Measurements from ENCODE around the gene CCDC127. TPM values are rescaled to one million over a fixed set of nuclear protein-coding genes. Genes with fewer than 3 reads are reported as not detected.
"Not testable (repeated sequence)": the region's sequence is repeated elsewhere in the genome, so short reads cannot be mapped to it uniquely, and the experiment has no call there.

CCDC127 gene
- total and polyA plus RNA-seq, 9 donors = 2.5 to 9.9 (median 6.0) TPM

DNA sequence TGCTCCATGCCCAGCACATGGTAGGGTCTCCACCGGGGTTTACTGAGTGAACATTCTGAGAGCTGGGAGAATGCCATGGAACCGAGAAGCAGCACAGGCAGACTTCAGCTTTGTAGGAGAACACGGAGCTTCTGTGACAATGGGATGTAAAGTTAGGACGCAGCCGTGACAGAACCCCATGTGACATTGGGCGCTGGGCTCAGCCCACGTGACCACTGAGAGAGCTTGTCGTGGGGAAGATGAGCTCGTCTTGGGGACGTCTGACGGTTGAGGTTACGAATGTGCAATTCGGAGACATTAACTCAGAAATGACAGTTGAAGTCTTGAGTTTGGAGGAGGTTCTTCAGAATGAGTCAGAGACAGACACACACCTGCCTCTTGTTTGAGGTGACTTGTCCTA lies 13.7 kb upstream of the CCDC127 start:
- 83 to 91% (median 91%) methylated on average over 13 of the region's 13 CpGs for WGBS, 3 donors
- no peaks in the 10 kb centered on the region for H3K36me3 ChIP-seq

DNA sequence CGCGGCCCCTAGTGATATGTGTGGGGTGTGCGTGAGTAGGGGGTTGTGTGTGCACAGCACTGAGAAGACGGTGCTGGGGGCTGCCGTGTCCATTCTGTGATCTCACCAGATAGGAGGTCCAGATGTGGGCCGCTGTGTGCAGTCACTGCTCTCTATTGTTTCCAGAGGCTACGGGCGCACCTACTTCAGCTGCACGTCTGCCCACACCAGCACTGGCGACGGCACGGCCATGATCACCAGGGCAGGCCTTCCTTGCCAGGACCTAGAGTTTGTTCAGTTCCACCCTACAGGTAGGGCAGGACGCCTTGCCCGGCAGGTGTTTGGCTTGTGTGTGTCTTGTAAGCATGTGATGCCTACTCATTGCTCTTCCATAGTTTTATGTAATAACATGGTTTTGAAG lies 12.8 kb upstream of the CCDC127 start:
- Histone ChIP-seq H3K9me3 (no peaks in the 10 kb centered on the region), H3K4me1 (ENCODE audit: insufficient read depth) (no peaks in the 10 kb centered on the region), H3K27ac (no peak overlapping the region), H3K36me3 (no peaks in the 10 kb centered on the region), H3K27me3 (no peaks in the 10 kb centered on the region), H3K4me3 (no peak overlapping the region)
- 92 to 95% (median 94%) methylated on average over 14 of the region's 14 CpGs for WGBS, 3 donors
- intact Hi-C loops (cut with DNase I) = no loop called here
- TF ChIP-seq EP300 (IDR thresholded peaks at IDR 0.05) = no peak
- TF ChIP-seq, protein P1, sequence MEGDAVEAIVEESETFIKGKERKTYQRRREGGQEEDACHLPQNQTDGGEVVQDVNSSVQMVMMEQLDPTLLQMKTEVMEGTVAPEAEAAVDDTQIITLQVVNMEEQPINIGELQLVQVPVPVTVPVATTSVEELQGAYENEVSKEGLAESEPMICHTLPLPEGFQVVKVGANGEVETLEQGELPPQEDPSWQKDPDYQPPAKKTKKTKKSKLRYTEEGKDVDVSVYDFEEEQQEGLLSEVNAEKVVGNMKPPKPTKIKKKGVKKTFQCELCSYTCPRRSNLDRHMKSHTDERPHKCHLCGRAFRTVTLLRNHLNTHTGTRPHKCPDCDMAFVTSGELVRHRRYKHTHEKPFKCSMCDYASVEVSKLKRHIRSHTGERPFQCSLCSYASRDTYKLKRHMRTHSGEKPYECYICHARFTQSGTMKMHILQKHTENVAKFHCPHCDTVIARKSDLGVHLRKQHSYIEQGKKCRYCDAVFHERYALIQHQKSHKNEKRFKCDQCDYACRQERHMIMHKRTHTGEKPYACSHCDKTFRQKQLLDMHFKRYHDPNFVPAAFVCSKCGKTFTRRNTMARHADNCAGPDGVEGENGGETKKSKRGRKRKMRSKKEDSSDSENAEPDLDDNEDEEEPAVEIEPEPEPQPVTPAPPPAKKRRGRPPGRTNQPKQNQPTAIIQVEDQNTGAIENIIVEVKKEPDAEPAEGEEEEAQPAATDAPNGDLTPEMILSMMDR (IDR thresholded peaks at IDR 0.05) = no peak
- TF ChIP-seq POLR2A (IDR thresholded peaks at IDR 0.05) = no peak
- no peak for DNase-seq

More for the DNA sequence above, 13.7 kb upstream of the CCDC127 start:
- intact Hi-C loops (cut with DNase I) = no loop called here
- Histone ChIP-seq H3K9me3 (no peaks in the 10 kb centered on the region), H3K27ac (no peak overlapping the region), H3K4me1 (ENCODE audit: insufficient read depth) (no peaks in the 10 kb centered on the region), H3K4me3 (no peak overlapping the region), H3K27me3 (no peaks in the 10 kb centered on the region)
- no peak for DNase-seq
- TF ChIP-seq, protein P1 (IDR thresholded peaks at IDR 0.05) = no peak
- TF ChIP-seq POLR2A (IDR thresholded peaks at IDR 0.05) (no peak), EP300 (IDR thresholded peaks at IDR 0.05) (no peak)

DNA sequence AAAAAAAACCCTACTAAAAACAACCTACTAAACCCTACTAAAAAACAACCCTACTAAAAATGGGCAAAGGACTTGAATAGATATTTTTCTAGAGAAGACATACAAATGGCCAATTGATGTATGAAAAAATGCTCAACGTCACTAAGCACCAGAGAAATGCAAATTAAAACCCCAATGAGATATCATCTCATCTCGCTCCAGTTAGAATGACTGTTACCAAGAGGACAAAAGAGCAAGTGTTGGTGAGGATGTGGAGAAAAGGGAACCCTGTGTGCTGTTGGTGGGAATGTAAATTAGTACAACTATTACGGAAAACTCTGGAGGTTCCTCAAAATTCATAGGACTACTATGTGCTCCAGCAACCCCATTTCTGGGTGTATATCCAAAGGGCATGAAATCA lies 10.9 kb upstream of the CCDC127 start:
- H3K4me3 ChIP-seq = no peak overlapping the region
- DNase-seq = no peak
- H3K27ac ChIP-seq = no peak overlapping the region
- no peaks in the 10 kb centered on the region for H3K27me3 ChIP-seq
- WGBS, 3 donors = 65 to 93% (median 91%) methylated on average over 3 of the region's 3 CpGs
- no peaks in the 10 kb centered on the region for H3K4me1 ChIP-seq (ENCODE audit: insufficient read depth)
- TF ChIP-seq EP300 (IDR thresholded peaks at IDR 0.05) = no peak
- TF ChIP-seq, protein P1 (IDR thresholded peaks at IDR 0.05) = no peak
- no peak for TF ChIP-seq POLR2A (IDR thresholded peaks at IDR 0.05)
- intact Hi-C loops (cut with DNase I) = no loop called here
- H3K9me3 ChIP-seq = no peaks in the 10 kb centered on the region
- no peaks in the 10 kb centered on the region for H3K36me3 ChIP-seq

DNA sequence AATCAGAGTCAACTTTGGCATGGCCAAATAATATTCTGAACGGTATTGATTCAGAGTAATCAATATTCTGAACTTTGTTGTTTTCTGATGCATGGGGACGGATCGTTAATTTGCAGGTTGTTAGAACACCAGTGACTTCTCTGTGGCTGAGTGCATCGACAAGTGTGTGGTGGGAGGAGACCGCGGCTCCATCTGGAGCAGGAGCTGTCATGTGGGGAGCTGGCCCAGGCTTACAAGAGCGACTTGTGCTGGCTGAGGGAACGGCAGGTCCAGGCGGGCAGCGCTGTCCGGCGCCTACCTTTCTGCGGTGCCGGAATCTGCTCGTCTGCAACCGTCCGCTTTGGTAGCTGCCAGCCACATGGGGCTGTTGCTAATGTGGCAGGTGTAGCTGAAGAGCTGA lies 9.4 kb upstream of the CCDC127 start:
- H3K27me3 ChIP-seq; H3K4me3 ChIP-seq; H3K4me1 ChIP-seq (ENCODE audit: insufficient read depth); DNase-seq; H3K27ac ChIP-seq; H3K9me3 ChIP-seq; intact Hi-C loops (cut with DNase I); H3K36me3 ChIP-seq: not testable (repeated sequence)
- 89 to 97% (median 95%) methylated on average over 14 to 17 of the region's 17 CpGs for WGBS, 3 donors

DNA sequence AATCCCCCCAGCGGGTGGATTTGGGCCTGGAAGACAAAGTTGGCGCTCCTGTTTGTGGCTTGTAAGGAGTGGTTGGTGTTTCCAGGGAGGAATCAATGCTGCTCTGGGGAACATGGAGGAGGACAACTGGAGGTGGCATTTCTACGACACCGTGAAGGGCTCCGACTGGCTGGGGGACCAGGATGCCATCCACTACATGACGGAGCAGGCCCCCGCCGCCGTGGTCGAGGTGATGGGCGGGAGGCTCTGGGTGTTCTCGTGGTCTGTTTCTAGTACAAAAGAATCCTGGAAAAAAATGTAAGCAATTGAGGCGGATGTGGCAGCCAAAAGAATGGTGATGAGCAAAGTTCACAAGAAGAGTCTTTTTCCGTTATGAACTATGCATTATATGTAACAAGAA lies 7.4 kb upstream of the CCDC127 start:
- Histone ChIP-seq H3K9me3 (no peaks in the 10 kb centered on the region), H3K4me3 (no peak overlapping the region), H3K4me1 (ENCODE audit: insufficient read depth) (peaks cover 6% of the 10 kb centered on the region), H3K27me3 (no peaks in the 10 kb centered on the region), H3K27ac (no peak overlapping the region), H3K36me3 (no peaks in the 10 kb centered on the region)
- TF ChIP-seq POLR2A (IDR thresholded peaks at IDR 0.05) = no peak
- no peak for DNase-seq
- 91 to 93% (median 92%) methylated on average over 14 of the region's 14 CpGs for WGBS, 3 donors
- intact Hi-C loops (cut with DNase I) = no loop called here

DNA sequence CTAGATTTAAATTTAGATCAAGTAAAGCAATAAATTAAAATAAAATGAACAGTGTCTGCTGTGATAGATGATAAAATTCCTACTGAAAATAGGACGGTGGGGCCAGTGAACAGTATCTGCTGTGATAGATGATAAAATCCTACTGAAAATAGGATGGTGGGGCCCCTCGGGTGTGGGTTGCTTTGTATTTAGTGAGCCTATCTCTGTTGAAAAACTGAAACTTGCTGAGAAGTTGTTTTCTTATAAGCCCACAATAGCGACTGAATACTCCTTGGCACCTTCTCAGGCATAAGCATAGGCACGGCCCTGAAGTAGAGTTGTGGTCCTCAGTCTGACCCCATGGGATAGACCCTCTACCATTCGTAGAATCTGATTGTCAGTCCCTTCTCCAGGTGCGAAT lies 5.8 kb upstream of the CCDC127 start:
- Histone ChIP-seq H3K27me3 (no peaks in the 10 kb centered on the region), H3K4me3 (no peak overlapping the region), H3K9me3 (no peaks in the 10 kb centered on the region), H3K4me1 (ENCODE audit: insufficient read depth) (peaks cover 6% of the 10 kb centered on the region), H3K27ac (no peak overlapping the region), H3K36me3 (no peaks in the 10 kb centered on the region)
- WGBS, 3 donors = 64 to 82% (median 79%) methylated on average over 6 of the region's 6 CpGs
- TF ChIP-seq, protein P1 (IDR thresholded peaks at IDR 0.05) = no peak
- no peak for DNase-seq
- intact Hi-C loops (cut with DNase I) = no loop called here

DNA sequence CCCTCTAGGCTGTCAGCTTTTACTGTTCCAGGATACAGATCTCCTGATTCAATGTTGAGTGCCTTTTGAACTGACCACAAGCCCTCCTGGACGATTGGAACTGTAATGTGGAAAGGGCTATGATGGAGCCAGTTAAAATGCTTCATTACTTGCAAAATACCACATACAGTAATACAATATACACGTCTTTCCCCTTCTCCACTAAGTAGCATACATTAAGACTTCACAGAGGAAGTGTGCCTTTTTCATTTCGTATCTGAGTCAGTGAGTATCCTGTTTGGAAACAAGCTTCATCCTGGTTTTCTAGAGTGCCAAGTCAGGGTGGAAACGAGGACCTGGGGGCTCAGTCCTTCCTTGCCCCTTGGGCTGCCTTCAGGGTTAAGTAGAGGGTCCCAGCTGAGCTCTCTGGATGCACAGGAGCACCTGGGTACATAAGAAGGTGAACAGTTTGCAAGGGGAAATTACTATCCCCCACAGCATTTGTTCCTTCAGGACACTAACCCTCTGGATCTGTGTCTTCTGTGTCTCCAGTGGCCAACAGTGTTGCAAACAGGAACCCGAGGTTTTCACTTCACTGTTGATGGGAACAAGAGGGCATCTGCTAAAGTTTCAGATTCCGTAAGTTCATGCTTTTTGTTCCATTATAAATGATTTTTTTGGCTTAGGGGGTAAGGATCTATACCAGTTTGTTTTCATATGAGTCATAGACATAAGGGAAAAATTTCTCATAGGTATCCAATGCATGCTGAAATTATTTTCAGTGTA lies 5.2 kb upstream of the CCDC127 start:
- intact Hi-C loops (cut with DNase I); H3K4me3 ChIP-seq; H3K9me3 ChIP-seq; H3K27me3 ChIP-seq; DNase-seq; H3K4me1 ChIP-seq (ENCODE audit: insufficient read depth); H3K36me3 ChIP-seq; H3K27ac ChIP-seq: not testable (repeated sequence)
- WGBS, 3 donors = 70 to 78% (median 73%) methylated on average over 6 of the region's 6 CpGs
